AG09319 (cell line): ENCODE data around the gene AXDND1.
"Not testable (repeated sequence)": the region's sequence is repeated elsewhere in the genome, so short reads cannot be mapped to it uniquely, and the experiment has no call there.

Experiments used
- DNase-seq: peaks from one replicate; pipeline ENCODE4 v3.0.0-alpha.2; 2010; ENCODE audit warnings: low read depth; ENCODE audit errors: extremely low read depth
- TF ChIP-seq, protein P1 (sequence below): IDR thresholded peaks from 2 replicates; pipeline ENCODE4 v1.5.1; 2011; ENCODE audit warnings: low read depth, mild to moderate bottlenecking, inconsistent platforms, low read length, moderate library complexity

Gene AXDND1

DNA sequence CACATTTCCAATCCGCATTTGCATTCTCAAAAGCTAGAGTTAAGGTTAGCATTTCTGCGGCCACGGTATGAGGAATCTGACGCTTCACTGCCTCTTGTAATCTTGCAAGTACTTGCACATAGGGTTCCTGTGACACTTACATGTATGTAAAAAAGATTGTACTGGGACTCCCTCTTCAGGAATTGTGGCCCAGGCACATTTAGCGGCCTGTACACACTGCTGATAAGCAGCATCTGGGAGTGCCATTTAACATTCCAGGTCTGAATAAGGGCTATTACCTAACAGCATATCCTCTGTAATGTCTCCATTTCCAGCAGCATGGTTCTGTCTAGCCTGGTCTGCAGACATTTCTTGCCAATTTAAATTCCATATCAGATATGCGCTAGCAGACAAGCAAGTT, 75.7 kb downstream of the AXDND1 start:
- TF ChIP-seq, protein P1, sequence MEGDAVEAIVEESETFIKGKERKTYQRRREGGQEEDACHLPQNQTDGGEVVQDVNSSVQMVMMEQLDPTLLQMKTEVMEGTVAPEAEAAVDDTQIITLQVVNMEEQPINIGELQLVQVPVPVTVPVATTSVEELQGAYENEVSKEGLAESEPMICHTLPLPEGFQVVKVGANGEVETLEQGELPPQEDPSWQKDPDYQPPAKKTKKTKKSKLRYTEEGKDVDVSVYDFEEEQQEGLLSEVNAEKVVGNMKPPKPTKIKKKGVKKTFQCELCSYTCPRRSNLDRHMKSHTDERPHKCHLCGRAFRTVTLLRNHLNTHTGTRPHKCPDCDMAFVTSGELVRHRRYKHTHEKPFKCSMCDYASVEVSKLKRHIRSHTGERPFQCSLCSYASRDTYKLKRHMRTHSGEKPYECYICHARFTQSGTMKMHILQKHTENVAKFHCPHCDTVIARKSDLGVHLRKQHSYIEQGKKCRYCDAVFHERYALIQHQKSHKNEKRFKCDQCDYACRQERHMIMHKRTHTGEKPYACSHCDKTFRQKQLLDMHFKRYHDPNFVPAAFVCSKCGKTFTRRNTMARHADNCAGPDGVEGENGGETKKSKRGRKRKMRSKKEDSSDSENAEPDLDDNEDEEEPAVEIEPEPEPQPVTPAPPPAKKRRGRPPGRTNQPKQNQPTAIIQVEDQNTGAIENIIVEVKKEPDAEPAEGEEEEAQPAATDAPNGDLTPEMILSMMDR, result no peak
- no peak for DNase-seq

DNA sequence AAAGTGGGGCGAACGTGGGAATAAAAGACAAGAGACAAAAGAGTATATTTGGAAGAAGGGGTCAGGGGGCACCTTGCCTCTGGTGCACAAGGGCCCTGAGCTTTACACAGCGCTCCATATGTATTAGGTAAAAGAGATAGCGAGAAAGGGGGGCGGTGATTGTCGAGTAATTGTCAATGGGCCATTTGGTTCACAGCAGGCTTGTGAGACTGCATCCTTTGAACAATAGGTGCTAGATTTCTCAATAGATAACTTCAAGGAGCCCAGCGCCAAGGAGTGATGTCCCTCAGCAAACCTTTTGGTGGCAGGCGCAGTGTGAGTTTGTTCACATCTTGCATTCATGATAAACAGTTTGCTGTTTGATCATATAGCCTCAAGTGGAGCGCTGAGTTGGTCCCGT, 77.1 kb downstream of the AXDND1 start:
- DNase-seq, result not testable (repeated sequence)

DNA sequence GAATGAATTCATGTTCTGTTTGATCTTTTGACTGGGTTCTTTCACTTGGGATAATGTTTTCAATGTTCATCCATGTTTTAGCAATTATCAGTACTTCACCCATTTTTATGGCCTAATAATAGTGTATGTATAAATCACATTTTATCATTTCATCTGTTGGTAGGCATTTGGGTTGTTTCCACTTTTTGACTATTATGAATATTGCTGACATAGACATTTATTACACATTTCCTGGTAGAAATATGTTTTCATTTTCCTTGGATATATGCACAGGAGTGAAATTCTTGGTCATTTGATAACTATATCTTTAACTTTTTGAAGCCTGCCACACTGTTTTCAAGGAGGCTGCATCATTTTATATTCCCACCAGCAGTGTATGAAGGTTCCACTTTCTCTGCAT, 79.8 kb downstream of the AXDND1 start:
- DNase-seq, result no peak
- TF ChIP-seq, protein P1, result no peak

DNA sequence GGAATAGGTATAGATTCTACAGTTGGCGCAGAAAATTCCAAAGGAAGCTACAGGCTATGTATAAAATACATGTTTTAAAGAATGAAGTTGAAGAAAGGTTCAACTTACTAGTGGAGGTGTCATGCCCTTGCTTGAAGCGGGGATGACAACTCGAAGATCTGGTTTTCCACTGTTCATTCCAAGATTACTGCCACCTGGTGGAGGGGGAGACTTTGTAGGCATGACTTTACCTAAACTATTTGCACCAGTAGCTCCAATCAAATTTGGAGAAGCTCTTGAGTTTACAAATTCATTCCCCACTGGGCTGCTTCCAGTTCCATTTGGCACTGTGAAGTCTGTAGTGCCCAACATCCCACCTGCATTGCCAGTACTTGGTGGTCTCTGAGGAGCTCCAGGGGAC, 81.7 kb downstream of the AXDND1 start:
- DNase-seq, result no peak
- TF ChIP-seq, protein P1, result no peak; the same call in 1 of the 2 replicates

DNA sequence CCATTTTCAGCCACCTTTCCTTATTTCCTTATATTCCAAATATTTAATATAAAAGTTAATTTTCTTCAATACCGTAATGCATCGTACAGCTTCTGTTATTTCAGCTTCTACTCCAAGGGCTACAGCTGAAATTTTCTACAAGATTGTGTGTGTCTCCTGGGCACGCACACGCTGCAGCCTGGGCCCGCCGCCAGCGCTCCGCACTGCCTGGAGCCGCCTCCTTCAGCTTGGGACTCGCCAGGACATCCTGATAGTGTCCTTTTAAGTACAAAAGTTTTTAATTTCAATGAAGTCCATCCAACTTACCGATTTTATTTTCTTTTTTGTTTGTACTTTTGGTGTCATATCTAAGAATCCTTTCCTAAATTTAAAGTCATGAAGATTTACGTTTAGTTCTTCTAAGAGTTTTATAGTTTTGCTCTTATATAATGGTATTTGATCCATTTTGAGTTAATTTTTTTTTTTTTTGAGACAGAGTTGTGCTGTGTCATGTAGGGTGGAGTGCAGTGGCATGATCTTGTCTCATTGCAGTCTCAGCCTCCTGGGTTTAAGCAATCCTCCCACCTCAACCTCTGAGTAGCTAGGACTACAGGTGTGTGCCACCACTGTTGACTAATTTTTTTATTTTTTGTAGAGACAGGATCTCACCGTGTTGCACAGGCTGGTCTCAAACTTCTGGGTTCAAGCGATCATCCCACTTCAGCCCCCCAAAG, 82.8 kb downstream of the AXDND1 start:
- no peak for DNase-seq
- TF ChIP-seq, protein P1, result no peak

DNA sequence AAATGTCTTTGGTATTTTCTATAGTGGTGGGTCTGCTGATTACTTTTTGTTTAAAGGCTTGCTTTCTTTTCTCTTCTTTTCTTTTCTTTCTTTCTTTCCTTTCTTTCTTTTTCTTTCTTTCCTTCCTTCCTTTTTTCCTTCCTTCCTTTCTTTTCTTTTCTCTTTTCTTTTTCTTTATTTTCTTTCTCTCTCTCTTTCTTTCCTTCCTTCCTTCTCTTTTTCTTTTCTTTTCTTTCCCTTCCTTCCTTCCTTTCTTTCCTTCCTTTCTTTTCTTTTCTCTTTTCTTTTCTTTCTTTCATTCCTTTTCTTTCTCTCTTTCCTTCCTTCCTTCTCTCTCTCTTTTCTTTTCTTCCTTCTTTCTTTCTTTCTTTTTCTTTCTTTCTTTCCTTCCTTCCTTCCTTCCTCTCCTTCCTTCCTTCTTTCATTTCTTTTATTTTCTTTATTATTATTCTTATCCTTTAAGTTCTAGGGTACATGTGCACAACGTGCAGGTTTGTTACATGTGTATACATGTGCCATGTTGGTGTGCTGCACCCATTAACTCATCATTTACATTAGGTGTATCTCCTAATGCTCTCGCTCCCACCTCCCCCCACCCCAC, 93.9 kb downstream of the AXDND1 start:
- DNase-seq, result not testable (repeated sequence)

DNA sequence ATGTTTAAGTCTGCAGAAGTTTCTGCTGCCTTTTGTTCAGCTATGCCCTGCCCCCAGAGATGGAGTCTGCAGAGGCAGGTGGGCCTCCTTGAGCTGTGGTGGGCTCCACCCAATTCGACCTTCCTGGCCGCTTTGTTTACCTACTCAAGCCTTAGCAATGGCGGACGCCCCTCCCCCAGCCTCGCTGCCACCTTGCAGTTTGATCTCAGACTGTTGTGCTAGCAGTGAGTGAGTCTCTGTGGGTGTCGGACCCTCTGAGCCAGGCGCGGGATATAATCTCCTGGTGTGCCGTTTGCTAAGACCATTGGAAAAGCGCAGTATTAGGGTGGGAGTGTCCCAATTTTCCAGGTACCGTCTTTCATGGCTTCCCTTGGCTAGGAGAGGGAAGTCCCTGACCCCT, 99.9 kb downstream of the AXDND1 start:
- not testable (repeated sequence) for DNase-seq

DNA sequence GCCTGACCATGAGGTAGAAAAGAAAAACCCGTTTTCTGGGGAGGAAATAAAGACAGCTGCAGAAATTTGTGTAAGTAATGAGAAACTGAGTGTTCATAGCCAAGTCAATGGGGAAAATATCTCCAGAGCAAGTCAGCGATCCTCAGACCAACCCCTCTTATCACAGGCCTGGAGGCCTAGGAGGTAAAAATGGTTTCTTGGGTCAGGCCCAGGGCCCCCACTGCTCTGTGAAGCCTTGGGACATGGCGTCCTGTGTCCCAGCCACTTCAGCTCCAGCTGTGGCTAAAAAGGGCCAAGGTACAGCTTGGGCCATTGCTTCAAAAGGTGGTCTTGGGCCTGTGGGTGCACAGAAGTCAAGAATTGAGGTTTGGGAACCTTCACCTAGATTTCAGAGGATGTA, 108.9 kb downstream of the AXDND1 start:
- TF ChIP-seq, protein P1, result no peak
- no peak for DNase-seq

DNA sequence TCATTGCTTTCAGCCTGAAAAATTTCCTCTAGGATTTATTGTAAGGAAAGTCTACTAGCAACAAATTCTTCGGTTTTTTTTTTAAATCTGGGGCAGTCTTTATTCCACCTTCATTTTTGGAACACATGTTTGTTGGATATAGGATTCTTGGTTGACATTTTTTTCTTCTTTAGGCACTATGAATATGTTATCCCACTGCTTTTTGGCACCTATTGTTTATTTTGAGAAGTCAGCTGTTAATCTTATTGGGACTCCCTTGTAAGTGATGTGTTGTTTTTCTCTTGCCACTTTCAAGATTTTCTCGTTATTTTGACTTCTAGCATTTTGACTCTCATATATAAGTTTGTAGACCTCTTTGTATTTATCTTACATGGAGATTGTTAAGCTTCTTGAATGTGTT, 110.7 kb downstream of the AXDND1 start:
- no peak for DNase-seq
- TF ChIP-seq, protein P1, result no peak
